ENCODE data around the gene ZSWIM5.

GRCh38 chr1:45035631-45036301, 170.6 kb downstream of the ZSWIM5 start:
- TF ChIP-seq GATA2 (IDR thresholded peaks at IDR 0.05; ENCODE audit: low read depth, low read length), result no peak
- no peak for TF ChIP-seq GATA3 (IDR thresholded peaks at IDR 0.05; ENCODE audit: low read depth, low read length)

Measured in SH-SY5Y (cell line).